ENCODE measurements around the gene PLEKHG4. TPM values are rescaled to one million over a fixed set of nuclear protein-coding genes. Genes with fewer than 3 reads are reported as not detected.

Gene PLEKHG4
- total RNA-seq, 1 experiment from 2014 or later: 13.9 TPM

DNA sequence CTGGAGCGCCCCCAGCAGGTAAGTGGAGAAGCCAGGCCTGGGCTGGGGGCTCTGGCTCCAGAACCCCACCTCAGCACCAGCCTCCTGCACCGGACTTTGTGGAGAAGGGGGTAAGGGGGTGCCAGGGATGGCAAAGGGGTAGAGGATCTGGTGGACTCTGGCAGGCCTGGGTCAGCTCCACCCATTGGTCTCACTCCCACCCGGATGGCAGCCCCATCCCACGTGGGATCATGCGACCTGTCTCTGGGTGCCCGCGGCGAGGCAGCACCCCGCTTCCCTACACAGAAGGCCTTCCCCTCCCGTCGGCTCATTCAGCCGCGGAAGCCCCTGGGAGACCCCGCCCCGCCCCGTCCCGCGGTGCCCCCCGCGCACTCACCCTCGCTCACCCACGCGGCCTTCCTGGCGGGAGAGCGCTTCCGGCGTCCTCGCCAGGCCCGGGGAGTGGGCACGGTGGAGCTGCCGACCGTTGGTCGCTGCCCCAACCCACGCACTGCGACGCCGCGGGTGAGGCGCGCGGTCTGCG, 498 bp upstream of the PLEKHG4 start:
- H2AK5ac ChIP-seq (ENCODE audit: insufficient read length, low read length): no peak overlapping the region
- no peak overlapping the region for H3K23ac ChIP-seq (ENCODE audit: insufficient read length, low read depth, low read length)
- no peak overlapping the region for H4K8ac ChIP-seq (replicated peaks; ENCODE audit: insufficient read length, low read depth, low read length)
- Mint-ChIP-seq H3K4me3 (peak overlapping the region; percentile 70 to 81), H3K27ac (no peak overlapping the region), H3K4me1 (peaks cover 3% of the 10 kb centered on the region in 2 experiments; a peak in 3 of 4 replicates), H3K9me3 (no peaks in the 10 kb centered on the region), H3K27me3 (ENCODE audit: low read depth) (peaks cover 16% of the 10 kb centered on the region), H3K36me3 (ENCODE audit: insufficient read depth in 1 of 3, low read depth in 3 of 3) (peaks cover 0 to 14% (median 4%) of the 10 kb centered on the region in 3 experiments; a peak in 3 of 7 replicates)
- peak overlapping the region; percentile 41 for H3K4me2 ChIP-seq (ENCODE audit: insufficient read depth, insufficient read length, low read length)
- H3K9me3 ChIP-seq (ENCODE audit: control insufficient read depth, low read depth, low read length): no peaks in the 10 kb centered on the region
- H3T11ph ChIP-seq (ENCODE audit: low read length): no peak overlapping the region
- no peak overlapping the region for H4K5ac ChIP-seq (ENCODE audit: insufficient read length, low read depth, low read length)
- no peak overlapping the region for H3K4ac ChIP-seq (ENCODE audit: low read depth, low read length)
- no peaks in the 10 kb centered on the region for H3K79me1 ChIP-seq (ENCODE audit: insufficient read depth, low read depth, low read length, poor library complexity, severe bottlenecking)
- H3K14ac ChIP-seq (ENCODE audit: insufficient read depth, low read length): no peak overlapping the region
- no peaks in the 10 kb centered on the region for H3K79me2 ChIP-seq (ENCODE audit: insufficient read depth, low read length)
- no peak overlapping the region for H3K56ac ChIP-seq (ENCODE audit: insufficient read length, low read depth, low read length)
- no peak overlapping the region for H2BK5ac ChIP-seq (ENCODE audit: insufficient read length, low read length)
- H2BK20ac ChIP-seq (ENCODE audit: low read depth, low read length, poor library complexity, severe bottlenecking): no peak overlapping the region
- H2BK120ac ChIP-seq (ENCODE audit: low read depth, low read length, poor library complexity, severe bottlenecking): no peak overlapping the region
- no peaks in the 10 kb centered on the region for H3K27me3 ChIP-seq (ENCODE audit: insufficient read depth, low read length)
- H2BK12ac ChIP-seq (ENCODE audit: insufficient read length, low read depth, low read length): no peak overlapping the region
- peaks cover 6% of the 10 kb centered on the region for H3K23me2 ChIP-seq (ENCODE audit: insufficient read length, low read depth, low read length, poor library complexity, severe bottlenecking)
- H2AFZ ChIP-seq (ENCODE audit: low read length): no peak overlapping the region
- no peak overlapping the region for H4K91ac ChIP-seq (ENCODE audit: insufficient read length, low read depth, low read length)
- no peak overlapping the region for H3K18ac ChIP-seq (ENCODE audit: insufficient read length, low read depth, low read length)
- peak; percentile 53 for DNase-seq
- TF ChIP-seq, protein P1, sequence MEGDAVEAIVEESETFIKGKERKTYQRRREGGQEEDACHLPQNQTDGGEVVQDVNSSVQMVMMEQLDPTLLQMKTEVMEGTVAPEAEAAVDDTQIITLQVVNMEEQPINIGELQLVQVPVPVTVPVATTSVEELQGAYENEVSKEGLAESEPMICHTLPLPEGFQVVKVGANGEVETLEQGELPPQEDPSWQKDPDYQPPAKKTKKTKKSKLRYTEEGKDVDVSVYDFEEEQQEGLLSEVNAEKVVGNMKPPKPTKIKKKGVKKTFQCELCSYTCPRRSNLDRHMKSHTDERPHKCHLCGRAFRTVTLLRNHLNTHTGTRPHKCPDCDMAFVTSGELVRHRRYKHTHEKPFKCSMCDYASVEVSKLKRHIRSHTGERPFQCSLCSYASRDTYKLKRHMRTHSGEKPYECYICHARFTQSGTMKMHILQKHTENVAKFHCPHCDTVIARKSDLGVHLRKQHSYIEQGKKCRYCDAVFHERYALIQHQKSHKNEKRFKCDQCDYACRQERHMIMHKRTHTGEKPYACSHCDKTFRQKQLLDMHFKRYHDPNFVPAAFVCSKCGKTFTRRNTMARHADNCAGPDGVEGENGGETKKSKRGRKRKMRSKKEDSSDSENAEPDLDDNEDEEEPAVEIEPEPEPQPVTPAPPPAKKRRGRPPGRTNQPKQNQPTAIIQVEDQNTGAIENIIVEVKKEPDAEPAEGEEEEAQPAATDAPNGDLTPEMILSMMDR (conservative IDR thresholded peaks at IDR 0.05): peak; percentile 68; the same call in 2 of the 3 replicates
- H3K27ac ChIP-seq (ENCODE audit: insufficient read length, low read depth, low read length): no peak overlapping the region
- no peak overlapping the region for H2BK15ac ChIP-seq (ENCODE audit: low read depth, low read length)
- no peaks in the 10 kb centered on the region for H3K4me1 ChIP-seq (ENCODE audit: insufficient read depth, low read length)
- no peaks in the 10 kb centered on the region for H4K20me1 ChIP-seq (ENCODE audit: control insufficient read depth, insufficient read depth, insufficient read length)
- H3K9ac ChIP-seq (ENCODE audit: extremely low read depth, insufficient read length, low read length): no peak overlapping the region
- no CpG with 5 or more reads among the region's 42 CpGs for WGBS (ENCODE audit: extremely low coverage, insufficient read length, low lambda C conversion rate)

Measured in H9 (cell line).